Measurements from ENCODE around the gene ADAMTS17.

DNA sequence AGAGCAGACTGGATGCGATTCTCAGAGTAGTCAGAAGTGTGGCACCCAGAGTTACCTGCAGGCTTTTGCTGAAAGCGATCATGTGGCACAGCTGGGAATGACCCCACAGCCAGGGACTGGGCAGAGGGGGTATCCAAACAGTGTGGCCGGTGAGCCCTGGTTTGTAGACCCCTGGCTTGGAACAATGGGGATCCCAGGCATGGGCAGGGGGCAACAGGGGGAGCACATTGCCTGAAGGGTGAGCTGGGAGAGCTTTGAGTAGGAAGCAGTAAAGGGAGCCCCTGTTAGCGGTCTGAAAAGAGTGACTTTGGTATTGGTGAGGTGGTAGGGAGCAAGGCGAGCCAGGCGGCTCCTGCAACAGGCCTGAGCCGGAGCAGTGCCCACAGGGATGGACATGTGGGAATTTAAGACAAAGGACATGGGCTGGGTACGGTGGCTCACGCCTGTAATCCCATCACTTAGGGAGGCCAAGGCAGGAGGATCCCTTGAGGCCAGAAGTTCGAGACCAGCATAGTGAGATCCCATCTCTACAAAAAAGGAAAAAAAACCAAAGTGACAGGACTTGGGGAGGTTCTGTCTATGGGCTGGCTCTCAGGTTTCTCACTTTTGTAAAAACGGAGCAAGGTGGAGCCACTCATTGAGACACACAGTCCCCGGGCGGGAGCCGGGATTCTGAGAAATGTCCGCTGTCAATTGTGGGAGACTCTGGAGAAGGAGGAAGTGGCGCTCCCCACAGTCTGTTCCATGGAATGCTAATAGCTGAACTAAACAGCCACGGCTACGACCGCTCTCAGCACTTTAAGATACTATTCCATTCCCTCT is 384.7 kb downstream of the ADAMTS17 start:
- TF ChIP-seq, protein P1, sequence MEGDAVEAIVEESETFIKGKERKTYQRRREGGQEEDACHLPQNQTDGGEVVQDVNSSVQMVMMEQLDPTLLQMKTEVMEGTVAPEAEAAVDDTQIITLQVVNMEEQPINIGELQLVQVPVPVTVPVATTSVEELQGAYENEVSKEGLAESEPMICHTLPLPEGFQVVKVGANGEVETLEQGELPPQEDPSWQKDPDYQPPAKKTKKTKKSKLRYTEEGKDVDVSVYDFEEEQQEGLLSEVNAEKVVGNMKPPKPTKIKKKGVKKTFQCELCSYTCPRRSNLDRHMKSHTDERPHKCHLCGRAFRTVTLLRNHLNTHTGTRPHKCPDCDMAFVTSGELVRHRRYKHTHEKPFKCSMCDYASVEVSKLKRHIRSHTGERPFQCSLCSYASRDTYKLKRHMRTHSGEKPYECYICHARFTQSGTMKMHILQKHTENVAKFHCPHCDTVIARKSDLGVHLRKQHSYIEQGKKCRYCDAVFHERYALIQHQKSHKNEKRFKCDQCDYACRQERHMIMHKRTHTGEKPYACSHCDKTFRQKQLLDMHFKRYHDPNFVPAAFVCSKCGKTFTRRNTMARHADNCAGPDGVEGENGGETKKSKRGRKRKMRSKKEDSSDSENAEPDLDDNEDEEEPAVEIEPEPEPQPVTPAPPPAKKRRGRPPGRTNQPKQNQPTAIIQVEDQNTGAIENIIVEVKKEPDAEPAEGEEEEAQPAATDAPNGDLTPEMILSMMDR (IDR thresholded peaks at IDR 0.05) = no peak
- TF ChIP-seq POLR2A (IDR thresholded peaks at IDR 0.05) = no peak
